ENCODE results near the gene SAMD14.

SAMD14 gene

GRCh38 chr17:50080096-50080480 is 49.9 kb downstream of the SAMD14 start:
- Histone ChIP-seq H3K4me1 (ENCODE audit: insufficient read depth, low read length) (no peaks in the 10 kb centered on the region), H3K9me3 (ENCODE audit: low read length) (no peaks in the 10 kb centered on the region), H3K36me3 (ENCODE audit: insufficient read depth, low read length) (no peaks in the 10 kb centered on the region)

DNA sequence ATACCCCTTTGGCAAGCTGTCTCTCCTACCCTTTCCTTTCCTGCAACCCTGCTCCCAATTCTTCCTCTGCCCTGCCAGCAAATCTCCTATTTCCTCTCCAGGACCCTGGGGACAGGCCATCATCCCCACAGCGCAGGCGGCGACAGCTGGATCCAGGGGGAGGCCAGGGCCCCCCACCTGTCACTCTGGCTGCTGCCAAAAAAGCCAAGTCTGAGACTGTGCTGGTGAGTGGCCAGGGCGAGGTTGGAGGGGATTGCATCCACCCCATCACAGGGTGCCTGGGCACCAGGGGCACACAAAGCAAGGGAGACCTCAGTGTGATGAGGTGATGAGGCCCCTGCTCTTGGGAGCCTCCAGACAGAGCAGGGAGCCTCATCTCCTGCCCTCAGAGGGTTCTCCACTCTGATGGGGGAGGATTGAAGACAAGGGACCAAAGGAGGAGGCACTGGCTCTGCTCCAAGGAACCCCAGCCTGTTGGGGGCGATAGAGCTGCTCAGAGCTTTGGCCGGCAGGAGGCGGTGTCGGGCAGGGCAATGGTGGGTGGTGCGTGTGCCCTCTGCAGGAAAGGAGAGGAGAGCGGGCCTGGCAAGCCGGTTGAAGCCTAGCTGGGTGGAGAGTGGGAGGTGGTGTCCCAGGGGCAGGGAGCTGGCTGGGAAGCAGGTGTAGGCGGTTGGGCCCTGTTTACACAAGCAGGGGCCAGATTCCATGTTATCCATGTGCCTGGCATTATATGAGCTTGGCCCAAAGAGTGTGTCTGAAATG is 50.4 kb downstream of the SAMD14 start:
- no peaks in the 10 kb centered on the region for H3K4me1 ChIP-seq (ENCODE audit: insufficient read depth, low read length)
- no peak overlapping the region for H2AFZ ChIP-seq (ENCODE audit: low read depth, low read length)
- H3K9me3 ChIP-seq (ENCODE audit: low read length), result no peaks in the 10 kb centered on the region
- H3K27me3 ChIP-seq (ENCODE audit: insufficient read depth, low read length), result no peaks in the 10 kb centered on the region
- no peaks in the 10 kb centered on the region for H3K36me3 ChIP-seq (ENCODE audit: insufficient read depth, low read length)
- H3K4me3 ChIP-seq (ENCODE audit: low read length), result no peak overlapping the region

More at GRCh38 chr17:50080096-50080480, 49.9 kb downstream of the SAMD14 start:
- Histone ChIP-seq H3K27me3 (ENCODE audit: insufficient read depth, low read length) (no peaks in the 10 kb centered on the region), H2AFZ (ENCODE audit: low read depth, low read length) (no peak overlapping the region), H3K4me3 (ENCODE audit: low read length) (no peak overlapping the region)

DNA sequence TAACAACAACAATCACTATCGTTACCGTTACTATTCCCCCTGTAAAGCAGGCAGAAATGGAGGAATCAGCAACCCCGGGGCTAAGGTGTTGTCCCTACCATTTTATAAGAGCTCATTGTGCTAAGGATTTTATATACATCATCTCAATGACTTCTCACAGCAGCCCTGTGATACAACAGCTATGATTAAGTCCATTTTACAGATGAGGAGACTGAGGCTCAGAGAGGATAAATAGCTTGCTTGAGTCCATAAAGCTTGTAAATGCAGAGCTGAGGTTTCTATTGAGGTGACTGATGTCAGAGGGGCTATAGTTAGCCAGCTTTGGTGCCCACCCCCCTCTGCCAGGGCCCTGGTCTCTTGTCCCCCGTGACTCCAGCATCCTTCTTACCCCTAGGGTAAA is 51.5 kb downstream of the SAMD14 start:
- Histone ChIP-seq H3K4me1 (ENCODE audit: insufficient read depth, low read length) (no peaks in the 10 kb centered on the region), H3K9me3 (ENCODE audit: low read length) (no peaks in the 10 kb centered on the region), H3K27me3 (ENCODE audit: insufficient read depth, low read length) (no peaks in the 10 kb centered on the region), H2AFZ (ENCODE audit: low read depth, low read length) (no peak overlapping the region), H3K4me3 (ENCODE audit: low read length) (no peak overlapping the region), H3K36me3 (ENCODE audit: insufficient read depth, low read length) (no peaks in the 10 kb centered on the region)

GRCh38 chr17:50076591-50077235 is 53.2 kb downstream of the SAMD14 start:
- no peak overlapping the region for H2AFZ ChIP-seq (ENCODE audit: low read depth, low read length)
- no peaks in the 10 kb centered on the region for H3K27me3 ChIP-seq (ENCODE audit: insufficient read depth, low read length)
- H3K4me1 ChIP-seq (ENCODE audit: insufficient read depth, low read length), result no peaks in the 10 kb centered on the region
- no peak overlapping the region for H3K4me3 ChIP-seq (ENCODE audit: low read length)
- H3K36me3 ChIP-seq (ENCODE audit: insufficient read depth, low read length), result no peaks in the 10 kb centered on the region
- H3K9me3 ChIP-seq (ENCODE audit: low read length), result no peaks in the 10 kb centered on the region

- H3K4me3 ChIP-seq (ENCODE audit: low read length), result no peak overlapping the region
- H3K27me3 ChIP-seq (ENCODE audit: insufficient read depth, low read length), result no peaks in the 10 kb centered on the region
- H2AFZ ChIP-seq (ENCODE audit: low read depth, low read length), result no peak overlapping the region
- no peaks in the 10 kb centered on the region for H3K36me3 ChIP-seq (ENCODE audit: insufficient read depth, low read length)
- H3K4me1 ChIP-seq (ENCODE audit: insufficient read depth, low read length), result no peaks in the 10 kb centered on the region
- no peaks in the 10 kb centered on the region for H3K9me3 ChIP-seq (ENCODE audit: low read length)
Measured at GRCh38 chr17:50076221-50076590, 53.8 kb downstream of the SAMD14 start.

GRCh38 chr17:50075446-50076032 is 54.4 kb downstream of the SAMD14 start:
- H3K9me3 ChIP-seq (ENCODE audit: low read length), result no peaks in the 10 kb centered on the region

DNA sequence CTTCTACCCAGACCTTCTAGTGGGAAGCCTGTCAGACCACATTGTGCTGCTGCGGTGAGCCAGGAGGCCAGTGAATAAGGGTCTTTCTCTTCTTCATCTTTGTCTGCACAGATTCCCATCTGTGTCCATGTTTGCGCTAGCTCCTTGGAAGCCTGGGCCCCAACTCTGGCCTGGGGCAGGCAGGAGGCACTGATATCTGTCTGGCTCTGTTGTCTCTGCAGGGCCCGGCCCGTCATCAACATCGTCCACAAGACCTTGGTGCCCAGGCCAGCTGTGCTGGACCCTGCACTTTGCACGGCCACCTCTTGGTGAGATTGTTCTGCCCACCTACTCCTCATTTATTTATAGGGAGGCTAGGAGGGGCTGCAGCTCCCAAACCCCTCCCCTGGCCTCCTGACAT is 55.7 kb downstream of the SAMD14 start:
- H3K36me3 ChIP-seq (ENCODE audit: insufficient read depth, low read length), result no peaks in the 10 kb centered on the region
- no peak overlapping the region for H3K4me3 ChIP-seq (ENCODE audit: low read length)
- no peaks in the 10 kb centered on the region for H3K27me3 ChIP-seq (ENCODE audit: insufficient read depth, low read length)
- no peaks in the 10 kb centered on the region for H3K4me1 ChIP-seq (ENCODE audit: insufficient read depth, low read length)
- H3K9me3 ChIP-seq (ENCODE audit: low read length), result no peaks in the 10 kb centered on the region
- no peak overlapping the region for H2AFZ ChIP-seq (ENCODE audit: low read depth, low read length)

More at GRCh38 chr17:50075446-50076032, 54.4 kb downstream of the SAMD14 start:
- Histone ChIP-seq H3K27me3 (ENCODE audit: insufficient read depth, low read length) (no peaks in the 10 kb centered on the region), H3K36me3 (ENCODE audit: insufficient read depth, low read length) (no peaks in the 10 kb centered on the region), H2AFZ (ENCODE audit: low read depth, low read length) (no peak overlapping the region), H3K4me3 (ENCODE audit: low read length) (no peak overlapping the region), H3K4me1 (ENCODE audit: insufficient read depth, low read length) (no peaks in the 10 kb centered on the region)

DNA sequence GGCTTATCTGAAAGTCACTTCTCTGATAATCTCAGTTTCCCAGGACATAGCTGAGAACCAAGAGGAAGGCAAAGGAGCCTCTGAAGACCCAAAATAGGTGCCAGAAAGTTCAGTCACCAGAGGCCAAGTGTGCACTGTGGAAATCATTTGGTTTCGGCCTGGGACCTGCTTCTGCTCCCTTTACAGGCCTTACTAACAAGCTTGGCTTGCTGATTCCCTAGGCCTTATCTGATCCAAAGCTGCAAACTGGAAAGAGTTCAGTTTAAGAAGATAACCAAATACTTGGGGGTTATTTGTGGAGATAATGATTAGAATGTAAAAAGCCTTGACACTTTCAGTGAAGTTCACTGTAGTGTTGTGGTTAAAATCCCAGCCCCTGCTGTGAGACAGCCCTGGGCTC is 57.0 kb downstream of the SAMD14 start:
- Histone ChIP-seq H3K9me3 (ENCODE audit: low read length) (no peaks in the 10 kb centered on the region), H3K4me3 (ENCODE audit: low read length) (no peak overlapping the region), H2AFZ (ENCODE audit: low read depth, low read length) (no peak overlapping the region), H3K27me3 (ENCODE audit: insufficient read depth, low read length) (no peaks in the 10 kb centered on the region), H3K36me3 (ENCODE audit: insufficient read depth, low read length) (no peaks in the 10 kb centered on the region), H3K4me1 (ENCODE audit: insufficient read depth, low read length) (no peaks in the 10 kb centered on the region)

GRCh38 chr17:50072130-50072529 is 57.8 kb downstream of the SAMD14 start:
- Histone ChIP-seq H3K9me3 (ENCODE audit: low read length) (no peaks in the 10 kb centered on the region), H3K36me3 (ENCODE audit: insufficient read depth, low read length) (no peaks in the 10 kb centered on the region), H3K4me3 (ENCODE audit: low read length) (no peak overlapping the region), H2AFZ (ENCODE audit: low read depth, low read length) (no peak overlapping the region), H3K4me1 (ENCODE audit: insufficient read depth, low read length) (no peaks in the 10 kb centered on the region), H3K27me3 (ENCODE audit: insufficient read depth, low read length) (no peaks in the 10 kb centered on the region)

- H3K4me1 ChIP-seq (ENCODE audit: insufficient read depth, low read length), result no peaks in the 10 kb centered on the region
- H3K36me3 ChIP-seq (ENCODE audit: insufficient read depth, low read length), result no peaks in the 10 kb centered on the region
- H2AFZ ChIP-seq (ENCODE audit: low read depth, low read length), result no peak overlapping the region
- H3K9me3 ChIP-seq (ENCODE audit: low read length), result no peaks in the 10 kb centered on the region
- H3K27me3 ChIP-seq (ENCODE audit: insufficient read depth, low read length), result no peaks in the 10 kb centered on the region
- H3K4me3 ChIP-seq (ENCODE audit: low read length), result no peak overlapping the region
Measured at GRCh38 chr17:50071692-50072091, 58.3 kb downstream of the SAMD14 start.

GRCh38 chr17:50070908-50071680 is 58.9 kb downstream of the SAMD14 start:
- no peak overlapping the region for H3K4me3 ChIP-seq (ENCODE audit: low read length)
- no peaks in the 10 kb centered on the region for H3K27me3 ChIP-seq (ENCODE audit: insufficient read depth, low read length)
- H3K4me1 ChIP-seq (ENCODE audit: insufficient read depth, low read length), result no peaks in the 10 kb centered on the region
- H3K9me3 ChIP-seq (ENCODE audit: low read length), result no peaks in the 10 kb centered on the region
- no peaks in the 10 kb centered on the region for H3K36me3 ChIP-seq (ENCODE audit: insufficient read depth, low read length)
- H2AFZ ChIP-seq (ENCODE audit: low read depth, low read length), result no peak overlapping the region

DNA sequence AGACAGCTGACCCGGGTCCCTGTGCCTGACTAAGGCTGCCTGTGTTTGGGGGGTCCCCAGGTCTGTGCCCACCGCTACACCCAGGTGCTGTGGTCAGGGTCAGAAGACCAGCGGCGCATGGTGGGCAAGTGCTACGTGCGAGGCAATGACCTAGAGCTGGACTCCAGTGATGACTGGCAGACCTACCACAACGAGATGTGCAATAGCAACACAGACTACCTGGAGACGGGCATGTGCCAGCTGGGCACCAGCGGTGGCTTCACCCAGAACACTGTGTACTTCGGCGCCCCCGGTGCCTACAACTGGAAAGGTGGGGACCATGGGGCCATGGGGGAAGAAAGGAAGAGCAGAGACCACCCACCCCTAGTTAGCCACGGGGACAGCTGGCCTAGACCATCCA is 62.0 kb downstream of the SAMD14 start:
- H3K27me3 ChIP-seq (ENCODE audit: insufficient read depth, low read length), result no peaks in the 10 kb centered on the region
- H3K9me3 ChIP-seq (ENCODE audit: low read length), result no peaks in the 10 kb centered on the region
- H3K36me3 ChIP-seq (ENCODE audit: insufficient read depth, low read length), result no peaks in the 10 kb centered on the region
- no peak overlapping the region for H3K4me3 ChIP-seq (ENCODE audit: low read length)
- H2AFZ ChIP-seq (ENCODE audit: low read depth, low read length), result no peak overlapping the region
- H3K4me1 ChIP-seq (ENCODE audit: insufficient read depth, low read length), result peaks cover 4% of the 10 kb centered on the region

GRCh38 chr17:50066995-50067394 is 63.0 kb downstream of the SAMD14 start:
- H3K4me3 ChIP-seq (ENCODE audit: low read length), result no peak overlapping the region
- H3K36me3 ChIP-seq (ENCODE audit: insufficient read depth, low read length), result no peaks in the 10 kb centered on the region
- peaks cover 4% of the 10 kb centered on the region for H3K4me1 ChIP-seq (ENCODE audit: insufficient read depth, low read length)
- no peaks in the 10 kb centered on the region for H3K27me3 ChIP-seq (ENCODE audit: insufficient read depth, low read length)
- H3K9me3 ChIP-seq (ENCODE audit: low read length), result no peaks in the 10 kb centered on the region
- H2AFZ ChIP-seq (ENCODE audit: low read depth, low read length), result no peak overlapping the region
